ENCODE measurements around the gene IL16. TPM values are rescaled to one million over a fixed set of nuclear protein-coding genes. Genes with fewer than 3 reads are reported as not detected.
"Not testable (repeated sequence)": the region's sequence is repeated elsewhere in the genome, so short reads cannot be mapped to it uniquely, and the experiment has no call there.

IL16 gene
- total RNA-seq, 1 experiment from 2014 or later: not detected

DNA sequence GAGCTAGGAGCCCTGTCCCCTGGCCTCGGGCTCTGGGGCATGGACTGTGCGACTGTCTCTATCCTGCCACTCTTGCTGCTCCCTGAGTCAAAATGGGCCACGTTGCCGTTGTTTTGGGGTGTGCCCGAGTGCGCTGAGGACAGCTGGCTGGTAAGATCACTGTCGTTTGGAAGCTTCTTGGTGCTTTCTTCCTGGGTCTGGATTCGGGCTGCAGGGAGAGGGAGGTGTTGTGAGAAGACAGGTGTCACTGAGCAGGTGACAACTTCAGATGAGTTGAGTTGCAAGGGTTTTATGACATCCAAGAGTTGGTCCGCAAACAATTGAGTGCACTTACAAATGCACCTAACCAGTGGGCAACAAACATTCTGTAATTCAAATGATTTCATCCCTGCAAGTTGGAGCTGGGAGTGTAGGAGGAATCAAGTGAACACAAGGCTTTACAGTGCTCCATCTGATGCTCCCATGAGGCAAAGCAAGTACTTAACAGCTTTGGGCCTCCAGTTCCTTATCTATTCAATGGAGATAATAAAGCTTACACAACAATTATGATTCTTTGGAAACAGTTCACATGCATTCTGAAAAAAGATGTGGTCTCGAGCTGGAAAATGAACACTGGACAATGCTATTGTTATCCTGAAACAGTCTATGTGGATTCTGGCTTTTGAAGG lies 138.2 kb downstream of the IL16 start:
- no peak for DNase-seq (ENCODE audit: low read depth)

DNA sequence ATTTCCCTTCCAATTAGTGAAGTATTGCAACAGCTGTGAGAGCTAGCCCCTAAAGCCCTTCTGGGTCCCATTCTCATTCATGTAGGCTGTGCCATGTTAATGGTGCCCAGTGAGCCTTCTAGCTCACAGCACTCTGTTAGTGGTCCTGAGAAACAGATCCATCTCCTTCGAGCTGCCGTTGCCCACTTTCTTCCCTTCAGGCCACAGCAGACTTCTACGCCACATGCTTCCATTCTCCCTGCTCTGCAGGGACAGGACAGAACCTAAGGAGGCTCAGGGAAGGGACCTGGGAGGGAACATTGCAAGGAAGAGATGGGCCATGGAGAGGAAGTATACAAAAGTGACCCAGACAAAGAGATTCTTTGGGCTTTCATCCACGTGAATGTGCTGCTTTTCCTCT lies 139.0 kb downstream of the IL16 start:
- DNase-seq (ENCODE audit: low read depth): no peak

DNA sequence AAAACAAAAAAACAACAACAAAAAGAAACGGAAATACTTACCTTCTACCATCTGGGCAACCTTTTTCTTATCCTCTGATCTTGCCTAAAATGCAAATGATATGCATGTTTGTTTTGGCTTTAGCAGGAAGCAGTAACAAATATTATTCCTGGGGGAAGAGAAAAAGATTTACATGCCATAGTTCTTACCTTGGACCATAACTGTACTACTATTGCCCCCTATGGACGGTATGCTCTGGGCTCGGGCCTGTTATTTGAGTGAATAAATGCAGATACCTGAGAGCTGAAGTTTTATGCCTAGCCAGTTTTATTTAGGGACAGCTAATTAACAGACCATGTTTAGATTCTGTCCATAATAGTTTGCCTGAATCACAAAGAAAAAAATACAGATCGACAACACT lies 139.9 kb downstream of the IL16 start:
- DNase-seq (ENCODE audit: low read depth): peak; percentile 33

DNA sequence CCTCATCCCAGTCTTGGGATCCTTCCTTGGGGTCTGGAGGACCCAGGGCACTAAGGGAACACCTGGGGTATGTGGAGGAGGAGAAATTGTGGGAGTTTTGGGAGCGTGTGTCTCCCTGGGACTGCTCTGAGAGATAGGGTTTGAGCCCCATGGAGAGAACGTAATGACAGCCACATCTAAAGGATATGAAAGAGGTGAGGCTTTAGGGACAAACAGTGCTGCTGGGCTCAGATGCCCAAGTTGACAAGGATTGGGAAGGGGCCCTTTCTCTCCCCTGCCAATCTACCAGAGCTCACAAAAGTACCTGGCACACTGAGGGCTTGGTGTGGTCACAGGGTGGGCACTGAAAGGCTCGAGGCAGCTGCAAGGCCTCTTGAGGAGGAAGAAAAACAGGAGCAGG lies 140.6 kb downstream of the IL16 start:
- no peak for DNase-seq (ENCODE audit: low read depth)

DNA sequence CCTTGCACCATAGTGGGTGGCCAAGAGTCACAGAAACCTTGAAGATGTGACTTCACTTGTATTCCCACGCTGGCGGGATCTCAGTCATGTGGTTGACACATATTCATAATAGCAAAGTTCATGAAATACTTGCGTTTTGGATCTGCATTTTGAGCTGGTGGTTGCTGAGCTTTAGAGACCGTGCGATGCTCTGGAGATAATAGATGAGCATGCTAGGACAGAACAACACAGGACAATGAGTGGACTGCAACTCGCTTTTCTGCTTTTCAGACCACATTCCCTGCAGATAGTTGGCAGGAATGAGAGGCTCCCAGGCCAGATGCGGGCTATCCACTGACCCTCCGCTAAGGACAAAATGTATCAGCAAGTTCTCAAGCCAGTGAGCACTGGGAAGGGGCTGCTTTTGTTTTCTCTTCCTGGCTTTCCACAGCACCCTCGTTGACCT lies 141.1 kb downstream of the IL16 start:
- DNase-seq (ENCODE audit: low read depth): no peak

DNA sequence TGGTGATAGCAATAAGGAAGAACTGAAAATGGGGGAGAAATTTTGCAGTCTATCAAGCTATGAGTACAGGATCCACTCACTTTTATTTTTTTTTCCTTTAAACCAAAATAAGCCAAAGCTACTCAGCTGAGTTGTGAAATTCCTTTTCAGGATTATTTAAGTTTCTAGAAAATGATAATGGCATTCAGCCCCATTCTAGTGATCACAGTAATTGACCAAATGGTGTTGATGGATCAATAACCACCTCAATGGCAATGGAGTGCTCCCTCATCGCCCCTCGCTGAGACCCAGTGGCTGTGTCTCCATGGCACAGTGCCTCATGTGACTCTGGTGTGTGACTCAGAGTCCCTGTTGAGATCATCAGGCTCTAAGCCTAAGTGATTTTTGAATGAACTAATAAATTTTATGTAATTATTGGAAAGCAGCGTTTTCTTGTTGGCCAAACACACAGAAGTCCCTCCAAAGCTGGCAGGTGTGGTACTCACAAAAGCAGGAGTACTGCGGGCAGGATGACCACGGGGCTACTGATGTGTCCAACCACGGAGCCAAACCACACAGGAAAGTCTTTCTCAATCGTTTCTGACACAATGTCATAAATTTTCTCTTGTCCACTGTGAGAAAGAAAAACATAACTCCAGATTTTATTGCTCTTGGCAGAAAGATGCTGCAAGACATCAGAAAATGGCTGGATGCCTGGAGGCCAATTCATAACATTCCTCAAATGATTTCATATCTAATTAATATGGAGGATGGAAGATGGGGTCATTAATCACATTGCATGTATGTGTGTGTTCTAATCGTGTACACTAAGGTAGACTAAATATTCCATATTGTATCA lies 141.7 kb downstream of the IL16 start:
- peak; percentile 84 for DNase-seq (ENCODE audit: low read depth)

DNA sequence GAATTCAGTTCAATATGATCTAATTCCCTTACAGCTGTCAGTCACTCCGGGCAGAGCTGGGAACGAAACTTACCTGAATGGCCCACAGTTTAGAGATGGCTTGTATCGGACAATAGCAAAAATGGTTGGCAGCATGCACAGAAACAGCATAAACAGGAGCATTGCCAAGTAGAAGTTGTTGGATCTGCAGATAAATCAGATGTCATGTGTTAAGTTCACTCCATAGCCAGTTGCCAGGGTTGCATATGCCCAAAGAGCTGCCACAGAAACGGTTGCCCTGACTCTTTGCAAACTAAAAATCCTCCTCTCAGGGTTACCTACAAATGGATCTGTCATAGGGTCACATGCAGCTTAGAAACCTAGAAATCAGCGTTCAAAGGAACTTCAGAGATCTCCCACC lies 142.6 kb downstream of the IL16 start:
- no peak for DNase-seq (ENCODE audit: low read depth)

DNA sequence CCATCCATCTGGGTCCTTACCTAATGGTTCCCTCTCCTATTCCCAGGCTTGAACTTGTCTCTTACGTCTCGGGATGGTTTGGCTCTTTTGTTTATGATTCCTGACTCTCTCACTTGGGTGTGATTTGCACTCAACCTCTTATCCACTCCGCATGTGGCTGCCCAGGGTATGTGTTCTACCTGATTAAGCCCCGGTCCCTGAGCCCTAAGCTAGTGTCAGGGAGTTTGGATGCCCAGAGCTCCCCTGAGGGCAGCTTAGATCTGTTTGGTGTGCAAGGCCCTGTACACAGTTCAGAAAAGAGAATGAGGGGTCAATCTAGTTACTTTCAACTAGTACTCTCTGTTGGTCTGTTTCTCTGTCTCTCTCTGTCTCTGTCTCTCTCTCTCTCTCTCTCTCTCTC lies 143.2 kb downstream of the IL16 start:
- DNase-seq (ENCODE audit: low read depth): no peak

DNA sequence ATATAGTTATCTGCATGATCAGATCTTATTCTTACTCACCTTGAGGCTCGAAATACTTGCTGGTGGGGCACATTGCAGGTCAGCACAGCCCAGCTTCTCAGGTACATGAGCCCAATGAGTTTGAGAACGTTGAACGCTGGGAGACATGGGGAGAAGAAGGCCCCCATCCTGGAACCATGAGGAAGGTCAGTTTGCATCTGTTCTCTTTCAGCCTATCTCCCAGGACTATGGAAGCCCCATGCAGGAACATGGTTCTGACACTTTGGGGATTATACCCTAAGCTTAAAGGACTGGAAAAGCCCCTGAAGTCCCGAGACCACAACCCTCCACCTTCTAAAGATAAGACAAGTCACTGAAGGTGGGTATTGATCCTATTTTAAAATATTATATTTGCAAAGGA lies 144.7 kb downstream of the IL16 start:
- no peak for DNase-seq (ENCODE audit: low read depth)

DNA sequence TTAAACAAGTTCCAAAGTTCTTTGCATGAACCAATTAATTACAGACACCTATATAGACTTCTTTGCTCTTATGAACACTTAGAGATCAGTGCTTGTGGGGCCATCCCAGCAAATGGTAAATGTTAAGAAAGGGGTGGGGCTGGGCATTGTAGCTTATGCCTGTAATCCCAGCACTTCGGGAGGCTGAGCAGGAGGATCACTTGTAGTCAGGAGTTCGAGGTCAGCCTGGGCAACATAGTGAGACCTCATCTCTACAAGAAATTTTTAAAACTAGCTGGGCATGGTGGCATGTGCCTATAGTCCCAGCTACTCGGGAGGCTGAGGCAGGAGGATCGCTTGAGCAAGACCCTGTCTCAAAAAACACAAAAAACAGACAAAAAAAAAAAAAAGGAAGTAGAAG lies 146.7 kb downstream of the IL16 start:
- no peak for DNase-seq (ENCODE audit: low read depth)

DNA sequence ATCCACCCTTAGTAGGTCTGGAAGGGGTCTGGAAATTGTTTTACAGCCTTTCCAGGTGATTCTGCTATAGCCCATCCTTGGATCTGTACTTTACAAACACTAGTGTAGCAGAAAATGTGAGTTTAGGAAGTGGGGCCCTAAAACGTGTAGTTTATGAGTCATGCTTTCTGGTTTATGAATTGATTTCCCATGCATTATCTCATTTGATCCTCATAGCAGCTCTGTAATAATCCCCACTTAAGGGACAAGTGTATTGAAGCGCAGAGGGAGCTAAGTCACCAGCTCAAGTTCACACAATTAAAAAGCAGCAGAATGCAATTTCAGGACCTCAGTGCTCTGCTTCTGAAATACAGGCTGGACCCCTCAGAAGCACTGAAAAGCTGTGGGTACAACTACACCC lies 149.9 kb downstream of the IL16 start:
- DNase-seq (ENCODE audit: low read depth): no peak

DNA sequence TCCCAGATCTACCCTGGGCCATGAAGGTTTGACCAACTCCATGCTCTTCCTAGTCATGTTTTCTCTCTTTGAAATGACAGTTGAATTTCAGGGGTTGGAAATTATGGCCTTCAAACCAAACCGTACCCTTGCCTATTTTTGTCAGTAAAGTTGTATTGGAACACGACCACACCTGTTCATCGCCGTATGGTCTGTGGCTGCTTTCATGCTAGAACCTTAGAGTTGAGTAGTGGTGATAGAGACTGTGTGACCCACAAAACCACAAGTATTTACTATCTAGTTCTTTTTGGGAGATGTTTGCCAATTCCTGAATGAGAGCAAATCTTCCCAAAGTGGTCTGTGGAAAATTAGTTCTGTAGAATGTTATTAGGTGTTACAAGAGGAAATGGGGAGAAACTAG lies 151.2 kb downstream of the IL16 start:
- DNase-seq (ENCODE audit: low read depth): no peak

DNA sequence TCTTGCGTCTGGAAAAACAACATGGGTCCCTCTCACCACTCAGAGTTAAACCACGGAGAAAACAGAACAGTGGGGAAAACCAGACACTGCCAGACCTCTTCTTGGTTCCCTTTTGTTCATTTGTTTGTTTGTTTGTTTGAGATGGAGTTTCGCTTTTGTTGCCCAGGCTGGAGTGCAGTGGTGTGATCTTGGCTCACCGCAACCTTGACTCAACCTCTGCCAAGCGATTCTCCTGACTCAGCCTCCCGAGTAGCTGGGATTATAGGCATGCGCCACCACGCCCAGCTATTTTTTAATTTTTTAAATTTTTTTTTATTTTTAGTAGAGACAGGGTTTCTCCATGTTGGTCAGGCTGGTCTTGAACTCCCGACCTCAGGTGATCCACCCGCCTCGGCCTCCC lies 152.0 kb downstream of the IL16 start:
- DNase-seq (ENCODE audit: low read depth): not testable (repeated sequence)

DNA sequence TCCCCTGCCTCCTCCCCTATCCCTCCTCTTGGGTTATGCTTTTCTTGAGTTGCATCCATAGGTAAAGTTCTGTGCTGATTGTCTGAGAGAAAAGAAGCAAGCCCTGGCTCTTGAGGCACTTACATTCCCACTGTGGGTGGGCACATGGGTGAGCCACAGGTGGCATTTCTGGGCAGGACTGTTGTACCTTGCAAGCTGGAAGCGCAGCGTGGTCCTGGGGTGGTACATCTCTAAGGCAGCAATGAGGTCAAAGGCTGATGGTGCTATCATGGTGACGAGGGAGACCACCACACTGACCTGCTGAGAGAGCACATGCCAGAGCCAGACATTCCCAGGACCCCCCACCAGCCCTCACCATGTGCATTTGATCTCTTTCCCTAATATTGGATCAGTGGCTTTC lies 152.6 kb downstream of the IL16 start:
- no peak for DNase-seq (ENCODE audit: low read depth)

DNA sequence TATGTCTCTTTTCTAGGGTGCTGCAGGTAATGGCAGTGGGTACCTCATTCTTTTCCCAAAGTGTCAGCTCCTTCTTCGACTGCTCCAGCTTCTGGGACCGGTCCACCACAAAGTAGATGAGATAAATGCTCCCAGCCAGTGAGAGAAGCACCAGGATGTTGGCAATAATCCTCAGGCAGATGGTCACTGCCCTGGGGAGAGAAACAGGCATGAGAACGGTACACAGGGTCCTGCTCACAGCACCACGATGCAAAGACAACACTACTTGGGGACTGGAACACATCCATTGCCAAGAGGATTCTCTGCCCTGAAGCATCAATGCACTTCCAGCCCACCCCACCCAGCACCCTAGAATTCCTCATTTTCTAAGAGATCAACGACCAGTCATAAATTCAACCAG lies 155.0 kb downstream of the IL16 start:
- no peak for DNase-seq (ENCODE audit: low read depth)

DNA sequence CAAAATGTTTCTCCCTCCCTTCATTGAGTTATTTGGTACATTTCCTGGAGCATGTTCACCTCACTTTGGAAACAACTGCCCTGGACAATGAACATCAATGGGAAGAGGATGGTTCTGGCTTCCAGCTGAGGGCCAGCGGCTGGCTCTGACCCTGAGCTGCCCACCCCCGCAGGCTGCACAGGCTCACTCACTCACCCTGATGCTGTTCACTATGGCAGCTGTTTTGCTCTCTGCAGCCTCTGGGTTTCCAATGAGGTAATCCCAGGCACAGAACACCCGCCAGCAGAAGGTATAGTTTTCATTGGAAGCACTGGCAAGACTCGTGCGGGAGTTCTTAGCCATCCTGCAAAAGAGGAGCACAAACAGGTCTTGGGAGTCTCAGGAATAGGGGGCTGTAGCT lies 159.6 kb downstream of the IL16 start:
- DNase-seq (ENCODE audit: low read depth): no peak

DNA sequence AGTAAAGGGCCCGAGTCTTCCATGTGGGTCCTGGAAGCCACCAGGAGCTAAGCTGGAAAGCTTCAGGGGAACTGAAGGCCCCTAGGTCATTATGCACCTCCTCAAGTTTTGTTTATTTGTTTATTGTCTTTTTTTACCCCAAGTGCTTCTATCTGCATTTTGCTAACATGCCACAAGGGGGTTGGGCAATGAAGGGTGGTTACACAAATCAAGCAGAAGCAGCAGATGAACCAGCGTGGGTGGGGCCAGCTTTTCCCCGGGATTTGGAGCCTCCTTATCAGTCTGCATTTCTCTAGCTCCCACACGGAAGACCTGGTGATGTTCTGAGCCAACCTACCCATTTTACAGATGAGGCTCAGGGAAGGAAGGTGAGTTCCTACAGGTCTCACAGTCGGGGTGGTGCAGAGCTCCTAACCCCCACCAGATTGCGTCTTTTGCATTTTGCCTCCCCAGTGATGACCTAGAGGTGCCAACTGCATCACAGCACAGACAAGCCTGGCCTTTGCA lies 160.6 kb downstream of the IL16 start:
- DNase-seq (ENCODE audit: low read depth): no peak

DNA sequence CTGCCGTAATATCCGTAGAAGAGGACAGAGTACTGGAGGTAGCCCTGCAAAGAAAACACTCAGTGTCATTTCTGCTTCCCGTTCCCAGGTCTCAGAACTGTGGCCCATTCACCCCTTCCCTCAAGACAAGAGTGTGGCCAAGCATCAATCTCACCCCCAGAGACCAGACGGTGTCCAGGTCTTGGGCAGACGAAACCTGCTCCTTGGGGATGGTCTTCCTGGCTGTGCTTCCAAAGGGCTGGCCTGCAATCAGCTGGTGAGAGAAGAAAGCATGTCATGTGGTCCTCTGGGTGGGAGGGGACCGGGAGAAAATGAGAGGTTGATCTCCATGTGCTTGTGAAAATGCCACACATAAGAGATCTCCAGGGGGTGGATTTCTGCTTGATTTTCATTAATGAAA lies 161.6 kb downstream of the IL16 start:
- no peak for DNase-seq (ENCODE audit: low read depth)

DNA sequence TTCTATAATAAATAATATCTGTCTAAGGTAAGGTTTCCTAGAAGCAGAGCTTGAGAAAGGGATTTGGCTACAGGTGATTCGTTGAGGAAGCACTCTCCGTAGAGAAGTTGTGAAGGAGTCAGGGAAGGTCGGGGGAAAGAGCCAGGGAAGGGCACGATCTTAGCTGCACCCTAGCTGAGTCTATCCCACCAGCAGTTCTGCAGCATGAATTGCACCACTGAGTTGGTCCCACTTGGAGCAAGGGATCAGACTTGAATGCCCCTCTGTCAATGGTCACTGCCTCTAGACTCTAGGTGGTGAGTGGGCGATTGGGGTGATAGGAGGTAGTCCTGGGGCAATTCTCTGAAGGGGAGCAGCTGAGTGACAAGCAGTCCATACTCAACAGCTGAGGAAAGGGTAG lies 163.8 kb downstream of the IL16 start:
- DNase-seq (ENCODE audit: low read depth): no peak

DNA sequence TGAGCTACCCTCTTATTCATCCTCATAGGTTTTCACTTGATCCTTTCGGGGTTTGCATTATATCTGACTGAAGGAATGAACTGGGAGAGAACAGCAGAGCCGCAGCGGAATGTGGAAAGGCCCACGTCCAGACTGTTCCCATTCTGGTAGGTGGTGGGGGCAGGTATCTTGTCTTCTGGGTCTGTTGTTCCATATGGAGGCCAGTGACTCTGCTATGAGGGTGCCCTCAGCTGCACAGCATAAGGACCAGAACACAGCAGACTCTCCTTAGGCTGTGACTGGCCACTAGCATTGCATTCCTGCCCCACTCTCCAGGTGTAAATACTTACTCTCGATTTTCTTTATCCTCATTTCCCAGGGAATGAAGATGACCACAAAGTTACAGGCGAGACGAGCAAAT lies 165.2 kb downstream of the IL16 start:
- no peak for DNase-seq (ENCODE audit: low read depth)

DNA sequence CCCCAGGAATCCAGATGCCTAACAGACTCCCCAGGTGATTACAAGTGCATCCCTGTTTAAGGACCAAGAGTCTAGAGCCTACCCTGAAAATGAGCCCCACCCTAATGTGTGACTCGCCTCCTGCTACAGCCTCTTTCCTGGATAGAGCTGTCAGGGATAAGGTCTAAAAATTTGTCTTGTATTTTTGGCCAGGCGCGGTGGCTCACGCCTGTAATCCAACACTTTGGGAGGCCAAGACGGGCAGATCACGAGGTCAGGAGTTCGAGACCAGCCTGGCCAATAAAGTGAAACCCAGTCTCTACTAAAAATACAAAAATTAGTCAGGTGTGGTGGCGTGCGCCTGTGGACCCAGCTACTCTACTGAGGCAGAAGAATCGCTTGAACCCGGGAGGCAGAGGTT lies 166.1 kb downstream of the IL16 start:
- no peak for DNase-seq (ENCODE audit: low read depth)

DNA sequence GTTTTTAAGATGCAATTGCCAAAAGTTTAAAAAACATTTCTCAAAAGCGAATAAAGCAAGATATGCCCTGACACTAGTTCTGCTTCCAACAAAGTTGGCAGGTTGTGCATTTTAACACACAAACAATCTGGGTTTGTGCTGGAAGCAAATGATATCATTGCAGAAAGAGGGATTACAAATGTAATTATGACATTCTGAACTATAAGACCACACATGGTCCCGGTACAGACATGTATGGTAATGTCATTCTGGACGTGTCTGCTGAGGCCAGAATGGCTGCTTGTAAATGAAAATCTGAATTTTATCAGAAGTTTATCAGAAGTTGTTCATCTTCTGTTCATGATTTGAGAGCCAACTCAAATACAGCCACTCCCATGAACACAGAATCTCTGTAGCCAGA lies 166.6 kb downstream of the IL16 start:
- no peak for DNase-seq (ENCODE audit: low read depth)
